ENCODE data around the gene TAF11L3. TPM values are rescaled to one million over a fixed set of nuclear protein-coding genes. Genes with fewer than 3 reads are reported as not detected.

The TAF11L3 gene
- not detected in 2 replicates for total RNA-seq

DNA sequence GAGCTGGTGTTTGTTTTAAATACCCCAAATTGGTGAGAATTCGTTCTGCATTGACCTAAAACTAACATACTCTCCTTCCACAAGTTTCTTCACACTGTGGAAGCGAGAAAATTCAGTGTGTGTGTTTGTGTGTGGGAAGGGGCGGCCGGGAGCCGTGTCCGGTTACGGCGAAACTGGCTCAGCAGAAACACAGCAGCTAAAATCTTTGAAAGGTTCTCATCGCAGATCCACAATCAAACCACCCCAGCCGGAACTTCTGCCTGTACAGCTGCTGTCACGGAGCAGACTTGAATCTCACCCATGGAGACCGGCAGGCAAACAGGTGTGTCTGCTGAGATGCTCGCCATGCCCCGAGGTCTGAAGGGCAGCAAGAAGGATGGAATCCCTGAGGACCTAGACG lies at the start of gene TAF11L3:
Gene TAF11L3 (plus strand): TSS at position 301 of the 400 bp plus-strand sequence.

DNA sequence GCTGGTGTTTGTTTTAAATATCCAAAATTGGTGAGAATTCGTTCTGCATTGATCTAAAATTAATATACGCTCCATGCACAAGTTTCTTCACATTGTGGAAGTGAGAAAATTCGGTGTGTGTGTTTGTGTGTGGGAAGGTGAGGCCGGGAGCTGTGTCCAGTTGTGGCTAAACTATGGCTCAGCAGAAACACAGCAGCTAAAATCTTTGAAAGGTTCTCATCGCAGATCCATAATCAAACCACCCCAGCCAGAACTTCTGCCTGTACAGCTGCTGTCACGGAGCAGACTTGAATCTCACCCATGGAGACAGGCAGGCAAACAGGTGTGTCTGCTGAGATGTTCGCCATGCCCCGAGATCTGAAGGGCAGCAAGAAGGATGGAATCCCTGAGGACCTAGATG lies 20.2 kb upstream of the TAF11L3 start, which contains the start of gene TAF11L2:
Gene TAF11L2 (plus strand): TSS at position 301 of the 400 bp plus-strand sequence.

DNA sequence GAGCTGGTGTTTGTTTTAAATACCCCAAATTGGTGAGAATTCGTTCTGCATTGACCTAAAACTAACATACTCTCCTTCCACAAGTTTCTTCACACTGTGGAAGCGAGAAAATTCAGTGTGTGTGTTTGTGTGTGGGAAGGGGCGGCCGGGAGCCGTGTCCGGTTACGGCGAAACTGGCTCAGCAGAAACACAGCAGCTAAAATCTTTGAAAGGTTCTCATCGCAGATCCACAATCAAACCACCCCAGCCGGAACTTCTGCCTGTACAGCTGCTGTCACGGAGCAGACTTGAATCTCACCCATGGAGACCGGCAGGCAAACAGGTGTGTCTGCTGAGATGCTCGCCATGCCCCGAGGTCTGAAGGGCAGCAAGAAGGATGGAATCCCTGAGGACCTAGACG lies 3.3 kb downstream of the TAF11L3 start, which contains the start of gene TAF11L4:
Gene TAF11L4 (plus strand): TSS at position 301 of the 400 bp plus-strand sequence.

DNA sequence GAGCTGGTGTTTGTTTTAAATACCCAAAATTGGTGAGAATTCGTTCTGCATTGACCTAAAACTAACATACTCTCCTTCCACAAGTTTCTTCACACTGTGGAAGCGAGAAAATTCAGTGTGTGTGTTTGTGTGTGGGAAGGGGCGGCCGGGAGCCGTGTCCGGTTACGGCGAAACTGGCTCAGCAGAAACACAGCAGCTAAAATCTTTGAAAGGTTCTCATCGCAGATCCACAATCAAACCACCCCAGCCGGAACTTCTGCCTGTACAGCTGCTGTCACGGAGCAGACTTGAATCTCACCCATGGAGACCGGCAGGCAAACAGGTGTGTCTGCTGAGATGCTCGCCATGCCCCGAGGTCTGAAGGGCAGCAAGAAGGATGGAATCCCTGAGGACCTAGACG lies 6.8 kb downstream of the TAF11L3 start, which contains the start of gene TAF11L5:
Gene TAF11L5 (plus strand): TSS at position 301 of the 400 bp plus-strand sequence.

DNA sequence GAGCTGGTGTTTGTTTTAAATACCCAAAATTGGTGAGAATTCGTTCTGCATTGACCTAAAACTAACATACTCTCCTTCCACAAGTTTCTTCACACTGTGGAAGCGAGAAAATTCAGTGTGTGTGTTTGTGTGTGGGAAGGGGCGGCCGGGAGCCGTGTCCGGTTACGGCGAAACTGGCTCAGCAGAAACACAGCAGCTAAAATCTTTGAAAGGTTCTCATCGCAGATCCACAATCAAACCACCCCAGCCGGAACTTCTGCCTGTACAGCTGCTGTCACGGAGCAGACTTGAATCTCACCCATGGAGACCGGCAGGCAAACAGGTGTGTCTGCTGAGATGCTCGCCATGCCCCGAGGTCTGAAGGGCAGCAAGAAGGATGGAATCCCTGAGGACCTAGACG lies 10.2 kb downstream of the TAF11L3 start, which contains the start of gene TAF11L6:
Gene TAF11L6 (plus strand): TSS at position 301 of the 400 bp plus-strand sequence.

Other genes with a start within 250 kb of the TAF11L3 start
- not detected in 2 replicates for gene TAF11L2, start 20.1 kb upstream of the TAF11L3 start, total RNA-seq
- not detected in 2 replicates for gene TAF11L4, start 3.4 kb downstream of the TAF11L3 start, total RNA-seq
- not detected in 2 replicates for gene TAF11L5, start 6.9 kb downstream of the TAF11L3 start, total RNA-seq
- gene TAF11L6, start 10.3 kb downstream of the TAF11L3 start, total RNA-seq, result not detected in 2 replicates
- gene TAF11L7, start 67.4 kb downstream of the TAF11L3 start, total RNA-seq, result not detected in 2 replicates
- gene TAF11L8, start 72.6 kb downstream of the TAF11L3 start, total RNA-seq, result not detected in 2 replicates
- not detected in 2 replicates for gene TAF11L9, start 76.0 kb downstream of the TAF11L3 start, total RNA-seq
- not detected in 2 replicates for gene TAF11L10, start 79.5 kb downstream of the TAF11L3 start, total RNA-seq
- not detected in 2 replicates for gene TAF11L11, start 85.8 kb downstream of the TAF11L3 start, total RNA-seq
- gene TAF11L12, start 92.0 kb downstream of the TAF11L3 start, total RNA-seq, result not detected in 2 replicates
- gene TAF11L13, start 113.7 kb downstream of the TAF11L3 start, total RNA-seq, result 0.28 TPM in 1 of 2 replicates, not detected in the other
- gene TAF11L14, start 116.1 kb downstream of the TAF11L3 start, total RNA-seq, result not detected in 2 replicates

Measured in regular cardiac myocyte (primary cell).